HAP-1 (cell line): ENCODE results near the gene DNAJC5.
"Not testable (repeated sequence)": the region's sequence is repeated elsewhere in the genome, so short reads cannot be mapped to it uniquely, and the experiment has no call there.

Experiments
- DNase-seq, 2 experiments: peaks; one replicate each; pipeline ENCODE4 v3.0.0-alpha.2; 2016 to 2020; ENCODE audit warnings: low spot score in 2 of 2
- H3K27me3 ChIP-seq: fragments of 250-450 bp; sonication (Bioruptor Pico); 2 replicates; pipeline ENCODE4 v1.5.1; 2020; ENCODE audit warnings: low read depth, mild to moderate bottlenecking, moderate library complexity
- H3K36me3 ChIP-seq: fragments of 250-450 bp; sonication (Bioruptor Pico); replicated peaks from 2 replicates; pipeline ENCODE4 v1.5.1; 2020; ENCODE audit warnings: mild to moderate bottlenecking
- H3K4me1 ChIP-seq: fragments of 250-450 bp; sonication (Bioruptor Pico); 2 replicates; pipeline ENCODE4 v1.5.1; 2020; ENCODE audit warnings: mild to moderate bottlenecking
- H3K4me3 ChIP-seq: fragments of 250-450 bp; sonication (Bioruptor Pico); 2 replicates; pipeline ENCODE4 v1.5.1; 2020; ENCODE audit warnings: mild to moderate bottlenecking, moderate library complexity
- H3K9me3 ChIP-seq: fragments of 250-450 bp; sonication (Bioruptor Pico); 2 replicates; pipeline ENCODE4 v1.5.1; 2020; ENCODE audit warnings: mild to moderate bottlenecking, moderate library complexity
- in situ Hi-C: fragments of 300-500 bp; cut with MboI; formaldehyde crosslinking; loops from 3 replicates; pipeline ENCODE4 v1.14.3; 2020; ENCODE audit warnings: low sequenced_read_pairs, inconsistent platforms, mixed read lengths

DNAJC5 gene

GRCh38 chr20:63968928-63969760 is 74.2 kb downstream of the DNAJC5 start:
- H3K4me3 ChIP-seq, result peak overlapping the region; percentile 45
- peak in 1 of 2 experiments; percentile 43 for DNase-seq
- in situ Hi-C loops, result no loop called here

GRCh38 chr20:63969838-63970713 is 75.2 kb downstream of the DNAJC5 start, which contains the start of gene ZNF512B:
Gene ZNF512B, minus strand, starts transcription at chr20:63969930. Its CDS starts 1,980 bp downstream, at chr20:63967950.
- peaks cover 26% of the 10 kb centered on the region for H3K36me3 ChIP-seq
- H3K27me3 ChIP-seq, result no peaks in the 10 kb centered on the region
- peak within 1 kb of the TSS; percentile 49 for H3K4me3 ChIP-seq
- DNase-seq, result peak; percentile 50 to 90
- H3K4me1 ChIP-seq, result peaks cover 7% of the 10 kb centered on the region
- in situ Hi-C loops, result no loop called here
- H3K9me3 ChIP-seq, result peaks cover 4% of the 10 kb centered on the region

More at GRCh38 chr20:63968928-63969760, 74.2 kb downstream of the DNAJC5 start:
- H3K27me3 ChIP-seq, result no peaks in the 10 kb centered on the region
- peaks cover 7% of the 10 kb centered on the region for H3K4me1 ChIP-seq
- H3K9me3 ChIP-seq, result peaks cover 4% of the 10 kb centered on the region
- peaks cover 30% of the 10 kb centered on the region for H3K36me3 ChIP-seq

DNA sequence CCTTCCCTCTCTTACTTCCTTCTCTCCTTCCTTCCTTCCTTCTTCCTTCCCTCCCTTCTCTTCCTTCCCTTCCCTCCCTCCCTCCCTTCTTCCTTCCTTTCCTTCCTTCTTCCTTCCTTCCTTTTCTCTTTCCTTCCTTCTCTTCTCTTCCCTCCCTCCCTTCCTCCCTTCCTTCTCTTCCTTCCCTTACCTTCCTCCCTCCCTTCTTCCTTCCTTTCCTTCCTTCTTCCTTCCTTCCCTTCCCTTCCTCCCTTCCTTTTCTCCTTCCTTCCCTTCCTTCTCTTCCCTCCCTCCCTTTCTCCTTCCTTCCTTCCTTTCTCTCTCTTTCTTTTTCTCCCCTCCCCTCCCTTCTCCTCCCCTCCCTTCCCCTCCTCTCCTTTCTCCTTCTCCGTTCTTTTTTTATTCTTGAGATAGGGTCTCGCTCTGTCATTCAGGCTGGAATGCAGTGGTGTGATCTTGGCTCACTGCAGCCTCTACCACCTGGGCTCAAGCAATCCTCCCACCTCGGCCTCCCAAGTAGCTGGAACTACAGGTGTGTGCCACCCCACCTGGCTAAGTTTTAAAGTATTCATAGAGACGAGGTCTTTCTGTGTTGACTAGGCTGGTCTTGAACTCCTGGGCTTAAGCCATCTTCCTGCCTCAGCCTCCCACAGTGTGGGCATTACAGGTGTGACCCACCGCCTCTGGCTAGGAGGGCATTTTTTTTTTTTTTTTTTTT is 75.9 kb downstream of the DNAJC5 start:
- peaks cover 4% of the 10 kb centered on the region for H3K9me3 ChIP-seq
- H3K27me3 ChIP-seq, result no peaks in the 10 kb centered on the region
- in situ Hi-C loops, result no loop called here
- H3K4me1 ChIP-seq, result peaks cover 7% of the 10 kb centered on the region
- H3K4me3 ChIP-seq, result no peak overlapping the region
- DNase-seq, result no peak
- H3K36me3 ChIP-seq, result peaks cover 26% of the 10 kb centered on the region

GRCh38 chr20:63971960-63972311 is 77.0 kb downstream of the DNAJC5 start:
- in situ Hi-C loops, H3K27me3 ChIP-seq, H3K4me3 ChIP-seq, H3K9me3 ChIP-seq, H3K4me1 ChIP-seq, DNase-seq: not testable (repeated sequence)
- peaks cover 16% of the 10 kb centered on the region for H3K36me3 ChIP-seq

DNA sequence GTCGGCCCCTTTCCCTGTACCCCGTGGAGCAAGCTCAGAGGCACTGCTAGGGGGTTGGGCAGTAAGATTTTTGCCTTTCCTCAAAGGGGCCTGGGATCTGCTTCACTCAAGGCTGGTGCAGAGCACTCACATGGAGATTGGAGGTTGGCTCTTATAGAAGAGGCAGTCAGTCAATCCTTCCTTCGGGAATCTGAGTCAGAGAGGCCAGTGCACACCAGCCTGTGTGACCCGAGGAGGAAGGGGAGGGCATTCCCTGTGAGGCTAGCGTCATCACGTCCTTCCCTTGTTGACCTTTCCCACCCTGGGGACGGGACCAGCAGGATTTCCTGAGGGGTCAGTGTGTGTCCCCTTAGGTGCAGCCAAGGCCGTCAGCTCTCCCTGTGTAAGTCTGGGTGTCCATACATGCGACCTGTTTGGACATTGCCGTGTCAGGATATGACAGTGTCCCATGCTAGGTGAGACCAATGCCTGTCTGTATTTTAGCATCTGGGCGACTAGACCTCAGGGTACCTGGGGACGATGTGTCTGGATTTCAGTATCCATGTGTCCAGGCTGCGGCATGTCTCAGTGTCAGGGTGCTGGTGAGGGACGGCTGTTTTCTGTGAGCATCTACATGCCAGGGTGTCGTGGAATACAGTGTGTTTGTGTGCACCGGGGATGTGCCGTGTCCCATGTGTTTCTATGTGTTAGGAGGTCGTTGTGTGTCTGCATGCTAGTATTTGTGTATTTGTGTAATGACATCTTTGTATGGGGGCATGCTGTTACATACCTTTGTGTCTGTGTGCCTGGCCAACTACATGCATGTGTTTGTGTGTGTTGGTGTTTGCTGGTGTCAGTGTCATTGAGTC is 77.6 kb downstream of the DNAJC5 start:
- peak in 1 of 2 experiments; percentile 9 for DNase-seq
- H3K4me3 ChIP-seq, result no peak overlapping the region
- H3K36me3 ChIP-seq, result peaks cover 10% of the 10 kb centered on the region
- H3K4me1 ChIP-seq, result peaks cover 7% of the 10 kb centered on the region
- H3K27me3 ChIP-seq, result no peaks in the 10 kb centered on the region
- H3K9me3 ChIP-seq, result no peaks in the 10 kb centered on the region
- in situ Hi-C loops, result no loop called here

- no peaks in the 10 kb centered on the region for H3K27me3 ChIP-seq
- no peak for DNase-seq
- no peaks in the 10 kb centered on the region for H3K9me3 ChIP-seq
- no peak overlapping the region for H3K4me3 ChIP-seq
- H3K4me1 ChIP-seq, result peaks cover 7% of the 10 kb centered on the region
- H3K36me3 ChIP-seq, result peaks cover 4% of the 10 kb centered on the region
- in situ Hi-C loops, result no loop called here
Measured at GRCh38 chr20:63973160-63973479, 78.2 kb downstream of the DNAJC5 start.

GRCh38 chr20:63973636-63974401 is 78.9 kb downstream of the DNAJC5 start:
- Histone ChIP-seq H3K36me3 (no peaks in the 10 kb centered on the region), H3K9me3 (no peaks in the 10 kb centered on the region), H3K27me3 (no peaks in the 10 kb centered on the region), H3K4me3 (peak overlapping the region; percentile 17; the same call in 1 of the 2 replicates), H3K4me1 (peaks cover 8% of the 10 kb centered on the region)
- DNase-seq, result peak; percentile 70 to 94
- in situ Hi-C loops, result no loop called here

GRCh38 chr20:63974402-63975200 is 79.7 kb downstream of the DNAJC5 start:
- Histone ChIP-seq H3K36me3 (no peaks in the 10 kb centered on the region), H3K4me3 (no peak overlapping the region), H3K9me3 (no peaks in the 10 kb centered on the region), H3K27me3 (no peaks in the 10 kb centered on the region), H3K4me1 (peaks cover 7% of the 10 kb centered on the region)
- in situ Hi-C loops, result loop anchor here (5.0 kb wide), 1 partner anchor 432 kb away; no protein-coding TSS in a partner anchor
- no peak for DNase-seq

DNA sequence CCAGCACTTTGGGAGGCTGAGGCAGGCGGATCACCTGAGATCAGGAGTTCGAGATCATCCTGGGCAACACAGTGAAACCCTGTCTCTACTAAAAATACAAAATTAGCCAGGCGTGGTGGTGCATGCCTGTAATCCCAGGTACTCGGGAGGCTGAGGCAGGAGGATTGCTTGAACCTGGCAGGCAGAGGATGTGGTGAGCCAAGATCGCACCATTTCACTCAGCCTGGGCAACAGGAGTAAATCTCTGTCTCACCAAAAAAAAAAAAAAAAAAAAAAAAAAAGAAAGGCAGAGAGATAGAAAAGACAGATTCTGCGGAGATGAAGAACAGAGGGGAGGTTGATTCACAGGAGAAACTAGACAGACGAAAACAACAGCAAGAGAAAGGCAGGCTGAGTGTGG is 81.6 kb downstream of the DNAJC5 start:
- in situ Hi-C loops, result loop anchor here (5.0 kb wide), 1 partner anchor 434 kb away; no protein-coding TSS in a partner anchor
- not testable (repeated sequence) for DNase-seq, H3K27me3 ChIP-seq, H3K9me3 ChIP-seq, H3K36me3 ChIP-seq, H3K4me3 ChIP-seq
- peaks cover 14% of the 10 kb centered on the region for H3K4me1 ChIP-seq

GRCh38 chr20:63976980-63977738 is 82.2 kb downstream of the DNAJC5 start:
- H3K9me3 ChIP-seq, result no peaks in the 10 kb centered on the region
- DNase-seq, result no peak
- no peak overlapping the region for H3K4me3 ChIP-seq
- in situ Hi-C loops, result loop anchor here (5.0 kb wide), 1 partner anchor 435 kb away; no protein-coding TSS in a partner anchor
- H3K4me1 ChIP-seq, result peaks cover 14% of the 10 kb centered on the region
- H3K27me3 ChIP-seq, result no peaks in the 10 kb centered on the region
- H3K36me3 ChIP-seq, result no peaks in the 10 kb centered on the region

- no peak for DNase-seq
- peaks cover 14% of the 10 kb centered on the region for H3K4me1 ChIP-seq
- in situ Hi-C loops, result loop anchor here (5.0 kb wide), 1 partner anchor 436 kb away; no protein-coding TSS in a partner anchor
- no peak overlapping the region; the same call in 1 of the 2 replicates for H3K4me3 ChIP-seq
- no peaks in the 10 kb centered on the region for H3K9me3 ChIP-seq
- no peaks in the 10 kb centered on the region; the same call in 1 of the 2 replicates for H3K36me3 ChIP-seq
- H3K27me3 ChIP-seq, result no peaks in the 10 kb centered on the region
Measured at GRCh38 chr20:63977739-63978276, 82.9 kb downstream of the DNAJC5 start.
